ENCODE results near the gene UBE2QL1.

UBE2QL1 gene

DNA sequence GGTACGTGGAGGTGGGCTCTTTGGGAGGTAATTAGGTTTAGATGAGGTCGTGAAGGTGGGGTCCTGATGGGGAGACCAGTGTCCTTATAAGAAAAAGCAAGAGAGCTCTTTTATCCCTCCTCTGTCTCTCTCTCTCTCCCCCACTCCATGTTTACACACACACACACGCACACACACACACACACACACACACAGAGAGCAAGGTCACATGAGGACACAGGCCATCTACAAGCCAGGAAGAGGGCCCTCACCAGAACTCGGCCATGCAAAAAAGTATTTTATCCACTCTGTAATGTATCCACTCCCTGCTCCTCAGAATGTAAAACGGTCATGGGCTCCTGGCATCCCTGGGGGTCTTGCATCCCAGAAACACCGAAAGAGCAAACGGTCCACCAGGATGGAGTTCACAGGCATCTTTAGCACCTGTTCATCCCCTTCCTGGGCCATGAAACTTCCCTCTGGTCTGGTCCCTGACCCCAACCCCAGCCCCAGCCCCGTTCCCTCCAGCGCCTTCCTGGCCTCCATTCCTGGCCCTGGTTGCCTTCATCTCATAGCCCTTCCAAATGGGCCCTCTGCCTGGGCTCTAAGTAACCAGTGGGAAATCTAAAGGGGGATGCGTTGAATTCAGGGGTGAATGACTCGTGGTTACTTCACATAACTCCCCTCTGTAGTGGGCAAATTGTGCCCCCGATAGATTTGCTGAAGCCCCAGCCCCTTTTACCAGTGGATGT, 95.3 kb downstream of the UBE2QL1 start:
- DNase-seq (ENCODE audit: insufficient read length, low spot score) (no peak), FAIRE-seq (no peak)
- no peak for TF ChIP-seq POLR2A (IDR thresholded peaks at IDR 0.05; ENCODE audit: low read depth, low read length)

All from H54 (cell line).